GM08714 (cell line): ENCODE measurements around the gene MALAT1.
A peak's percentile ranks its signal among the peaks of the same experiment; 100 is the strongest.

Experiments used
- H3K4me3 ChIP-seq: fragments of 200-500 bp; sonication (Bioruptor generic); 2 replicates; pipeline ENCODE4 v1.5.1; 2014; ENCODE audit warnings: mild to moderate bottlenecking, low read length, inconsistent platforms
- ZNF274 ChIP-seq: IDR thresholded peaks from 2 replicates; pipeline ENCODE4 v1.6.1; 2012; ENCODE audit warnings: mild to moderate bottlenecking, low read depth, low read length

MALAT1 gene

GRCh38 chr11:65541093-65541982, 42.5 kb downstream of the MALAT1 start:
- H3K4me3 ChIP-seq, result peak overlapping the region; percentile 63; the same call in 1 of the 2 replicates

DNA sequence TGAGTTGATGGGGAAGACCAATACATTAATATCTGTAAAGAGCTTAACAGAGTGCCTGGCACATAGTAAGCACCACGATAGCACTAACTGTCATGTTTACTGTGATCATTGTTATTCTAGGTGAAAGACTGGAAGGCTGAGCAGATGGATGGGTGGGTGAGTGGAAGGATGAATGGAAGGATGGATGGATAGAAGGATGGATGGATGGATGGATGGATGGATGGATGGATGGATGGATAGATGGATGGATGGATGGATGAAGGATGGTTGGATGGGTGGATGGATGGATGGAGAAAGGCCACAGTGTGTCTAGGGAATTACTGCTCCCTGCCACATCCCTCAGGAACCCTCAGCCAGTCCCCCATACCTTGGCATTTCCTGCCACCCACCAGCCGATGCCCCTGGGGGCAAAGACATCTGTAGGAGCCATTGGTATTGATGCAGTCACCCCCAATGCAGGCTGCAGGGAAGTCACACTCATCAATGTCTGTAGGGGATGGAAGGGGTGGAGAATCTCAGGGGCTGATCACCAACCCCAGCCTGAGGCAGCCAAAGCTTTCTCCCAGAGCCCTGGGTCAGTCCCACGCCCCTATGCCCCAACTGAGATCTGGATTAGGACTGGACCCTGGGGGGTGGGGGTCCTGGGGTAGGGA, 44.0 kb downstream of the MALAT1 start:
- TF ChIP-seq ZNF274, result no peak
- H3K4me3 ChIP-seq, result no peak overlapping the region

More at GRCh38 chr11:65541093-65541982, 42.5 kb downstream of the MALAT1 start:
- TF ChIP-seq ZNF274, result no peak

DNA sequence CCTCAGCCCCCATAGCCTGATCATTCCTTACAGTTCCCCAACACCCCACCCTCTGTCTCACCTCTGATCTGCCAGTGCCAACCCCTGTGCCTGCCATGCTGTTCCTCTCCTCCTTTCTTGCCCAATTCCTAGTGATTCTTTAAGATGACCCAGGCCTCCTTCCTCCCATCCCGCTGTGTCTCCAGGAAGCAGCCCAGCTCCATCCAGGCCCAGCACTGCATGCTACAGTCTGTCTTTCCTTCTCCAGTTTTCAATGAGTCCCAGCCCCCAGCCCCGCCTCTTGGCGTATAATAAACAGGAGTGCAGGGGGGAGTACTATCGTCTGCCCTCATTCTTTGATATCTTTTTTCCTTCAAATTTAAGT, 47.0 kb downstream of the MALAT1 start:
- H3K4me3 ChIP-seq, result peak overlapping the region; percentile 13; the same call in 1 of the 2 replicates
- no peak for TF ChIP-seq ZNF274

DNA sequence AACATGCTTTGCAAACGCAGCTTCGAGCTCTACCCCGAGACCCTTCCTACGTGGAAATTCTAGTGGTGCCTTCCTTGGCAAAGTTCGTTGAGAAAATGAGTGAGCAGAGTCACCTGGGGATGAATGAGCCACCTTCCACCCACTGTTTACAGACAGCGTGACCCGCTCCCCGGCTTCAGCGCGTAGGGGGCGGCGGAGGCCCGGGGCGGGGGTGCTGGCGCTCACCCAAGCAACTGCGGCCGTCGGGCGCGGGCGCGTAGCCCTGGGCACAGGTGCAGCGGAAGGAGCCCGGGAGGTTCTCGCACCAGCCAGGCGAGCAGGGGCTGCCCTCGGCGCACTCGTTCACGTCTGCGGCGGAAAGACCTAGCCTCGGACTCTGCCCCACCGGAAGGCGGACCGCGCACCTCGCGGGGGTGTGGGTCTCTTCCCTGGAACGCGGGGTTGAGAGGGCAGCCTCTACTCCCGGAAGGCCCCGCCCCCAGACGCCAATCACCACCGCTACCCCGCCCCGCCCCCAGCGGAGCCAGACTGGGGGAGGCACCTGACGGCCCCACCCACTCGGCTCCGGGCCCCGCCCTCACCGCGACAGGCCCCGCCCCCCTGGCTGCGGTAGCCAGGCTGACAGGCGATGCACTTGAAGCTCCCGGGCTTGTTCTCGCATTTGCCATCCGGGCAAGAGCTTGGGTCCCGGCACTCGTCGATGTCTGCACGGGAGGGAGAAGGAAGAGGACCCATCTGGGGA, 47.5 kb downstream of the MALAT1 start:
- TF ChIP-seq ZNF274, result no peak
- H3K4me3 ChIP-seq, result peak overlapping the region; percentile 49; the same call in 1 of the 2 replicates

- no peak overlapping the region; the same call in 1 of the 2 replicates for H3K4me3 ChIP-seq
- no peak for TF ChIP-seq ZNF274
Observed at GRCh38 chr11:65547446-65548125, 48.7 kb downstream of the MALAT1 start.

DNA sequence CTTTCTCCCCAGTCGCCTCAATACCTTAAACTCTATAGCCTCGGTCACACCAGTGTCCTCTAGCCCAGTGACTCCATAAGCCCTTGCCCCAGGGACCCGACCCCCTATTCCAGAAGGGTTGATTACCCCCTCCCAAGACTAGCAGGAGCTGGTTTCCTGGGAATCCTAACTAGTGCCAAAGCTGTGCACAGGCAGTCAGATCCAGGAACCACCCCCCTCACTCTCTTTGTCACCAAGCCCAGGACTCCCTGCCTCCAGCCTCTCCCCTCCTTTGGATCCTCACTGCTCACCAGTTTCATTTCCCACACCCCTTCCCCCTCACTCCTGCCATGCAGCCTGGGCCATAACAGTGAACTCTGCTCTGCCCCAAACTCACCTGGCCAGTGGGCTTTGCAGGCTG, 49.5 kb downstream of the MALAT1 start:
- H3K4me3 ChIP-seq, result no peak overlapping the region
- no peak for TF ChIP-seq ZNF274

DNA sequence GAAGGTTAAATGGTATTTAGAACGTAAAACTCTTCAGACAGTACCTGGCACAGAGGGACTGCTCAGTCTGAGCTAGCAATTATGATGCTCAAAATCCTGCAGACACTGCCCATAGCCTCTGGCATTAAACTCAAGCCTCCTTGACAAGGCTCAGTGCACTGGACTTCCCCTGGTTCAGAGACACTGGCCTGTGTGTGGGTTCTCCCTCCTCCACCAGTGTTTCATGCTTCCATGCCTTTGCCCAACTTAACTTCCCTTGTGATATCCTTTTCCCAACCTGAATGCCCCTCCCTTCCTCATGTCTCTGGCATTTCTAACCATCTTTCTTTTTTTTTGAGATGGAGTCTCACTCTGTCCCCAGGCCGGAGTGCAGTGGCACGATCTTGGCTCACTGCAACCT, 50.3 kb downstream of the MALAT1 start:
- TF ChIP-seq ZNF274, result no peak
- H3K4me3 ChIP-seq, result no peak overlapping the region

- no peak for TF ChIP-seq ZNF274
- no peak overlapping the region for H3K4me3 ChIP-seq
Observed at GRCh38 chr11:65551572-65552387, 52.9 kb downstream of the MALAT1 start.

DNA sequence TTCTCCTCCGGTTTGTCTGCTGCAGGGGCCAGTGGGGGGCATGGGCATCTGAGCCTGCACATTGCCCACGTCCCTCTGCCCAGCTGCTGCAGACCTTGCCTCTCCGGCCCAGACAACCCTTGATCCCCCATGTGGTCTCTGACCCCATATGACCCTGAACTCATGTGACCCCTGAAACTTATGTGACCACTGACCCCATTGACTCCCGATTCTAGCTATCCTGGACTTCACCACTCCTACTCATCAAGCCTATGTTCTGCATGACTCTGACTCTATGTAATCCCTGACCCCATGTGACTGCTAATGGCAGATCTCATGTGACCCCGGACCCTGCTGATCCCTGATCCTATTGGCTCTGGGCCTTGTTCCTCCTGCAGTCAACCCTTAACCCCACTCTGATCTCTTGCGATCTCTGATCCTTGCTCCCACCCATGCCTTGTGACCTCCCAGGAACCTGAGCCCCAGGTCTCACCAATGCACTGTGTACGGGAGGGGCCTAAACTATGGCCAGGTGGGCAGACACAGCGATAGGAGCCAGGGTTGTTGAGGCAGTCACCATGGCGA, 53.6 kb downstream of the MALAT1 start:
- no peak overlapping the region for H3K4me3 ChIP-seq
- TF ChIP-seq ZNF274, result no peak

- TF ChIP-seq ZNF274, result no peak
Observed at GRCh38 chr11:65553301-65554001, 54.6 kb downstream of the MALAT1 start.

DNA sequence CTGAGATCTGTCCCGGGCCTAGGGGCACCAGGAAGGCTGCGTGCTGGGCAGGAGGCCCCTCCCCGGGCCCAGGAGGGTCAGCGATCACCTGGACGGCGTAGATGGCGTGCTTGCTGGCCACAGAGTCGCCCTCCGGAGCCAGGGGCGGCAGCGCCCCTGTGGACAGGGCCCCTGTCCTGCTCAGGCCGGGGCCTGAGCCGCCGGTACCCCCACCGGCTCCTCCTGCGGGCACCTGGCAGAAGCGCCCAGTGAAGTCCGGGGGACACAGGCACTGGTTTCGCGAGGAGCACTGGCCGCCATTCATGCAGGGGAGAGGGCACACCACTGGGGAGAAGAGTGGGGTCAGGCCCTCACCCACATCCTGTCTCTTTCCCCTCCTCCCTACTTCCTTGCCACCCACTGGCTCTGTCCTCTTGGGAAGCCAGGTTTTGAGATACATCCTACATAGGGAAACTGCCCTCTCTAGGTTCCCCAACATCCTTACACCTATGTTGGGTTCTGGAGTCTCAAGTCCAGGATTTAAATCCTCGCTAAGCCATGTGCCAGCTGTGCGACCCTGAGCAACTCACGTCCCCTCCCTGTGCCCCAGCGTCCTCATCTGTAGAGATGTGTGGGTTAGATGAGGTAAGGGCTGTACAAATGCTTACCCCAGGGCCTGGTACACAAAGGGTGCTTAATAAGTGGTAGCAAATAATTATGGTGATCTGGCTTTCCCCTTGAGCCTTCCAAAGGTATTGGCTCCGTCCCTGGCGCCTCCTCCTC, 55.4 kb downstream of the MALAT1 start:
- no peak for TF ChIP-seq ZNF274
- H3K4me3 ChIP-seq, result no peak overlapping the region

More at GRCh38 chr11:65553301-65554001, 54.6 kb downstream of the MALAT1 start:
- H3K4me3 ChIP-seq, result no peak overlapping the region
